HepG2 (cell line): ENCODE data around the gene NDOR1. TPM values are rescaled to one million over a fixed set of nuclear protein-coding genes. Genes with fewer than 3 reads are reported as not detected.

ENCODE experiments used
- AKNA ChIP-seq: sonication (generic); formaldehyde crosslinking; IDR thresholded peaks from 2 replicates; pipeline ENCODE4 v1.4.0; 2020; ENCODE audit warnings: missing genetic modification reagents, borderline replicate concordance
- BRD4 ChIP-seq: sonication (generic); formaldehyde crosslinking; IDR thresholded peaks from 2 replicates; pipeline ENCODE4 v1.4.0; 2020; ENCODE audit warnings: missing genetic modification reagents
- HDAC2 ChIP-seq: sonication (generic); formaldehyde crosslinking; IDR thresholded peaks from 2 replicates; pipeline ENCODE4 v1.4.0; 2020; ENCODE audit warnings: missing genetic modification reagents
- HNRNPK ChIP-seq: fragments of 200-400 bp; formaldehyde crosslinking; IDR thresholded peaks from 2 replicates; pipeline ENCODE4 v1.6.1; 2018; ENCODE audit warnings: low read length, low read depth, moderate library complexity, mild to moderate bottlenecking; ENCODE audit not compliant: poor library complexity, severe bottlenecking
- MEF2D ChIP-seq: sonication (generic); formaldehyde crosslinking; IDR thresholded peaks from 2 replicates; pipeline ENCODE4 v1.5.1; 2020; ENCODE audit warnings: mild to moderate bottlenecking, missing genetic modification reagents
- RXRB ChIP-seq: IDR thresholded peaks from 2 replicates; pipeline ENCODE4 v1.6.1; 2016; ENCODE audit warnings: borderline replicate concordance, missing genetic modification reagents, missing compliant biosample characterization
- SRSF4 ChIP-seq: fragments of 200-400 bp; formaldehyde crosslinking; IDR thresholded peaks from one replicate; pipeline ENCODE4 v1.6.1; 2018; ENCODE audit warnings: mild to moderate bottlenecking, low read depth, low read length, moderate library complexity; ENCODE audit not compliant: poor library complexity, severe bottlenecking
- XRCC5 ChIP-seq: fragments of 200-400 bp; formaldehyde crosslinking; optimal IDR thresholded peaks from 2 replicates; pipeline ENCODE3; 2017; ENCODE audit warnings: mild to moderate bottlenecking, low read length
- ZNF180 ChIP-seq: sonication (generic); formaldehyde crosslinking; IDR thresholded peaks from 2 replicates; pipeline ENCODE4 v1.4.0; 2020; ENCODE audit warnings: low read depth, missing genetic modification reagents, borderline replicate concordance
- polyA plus RNA-seq, 8 experiments: library from polyadenylated mRNA; depleted of rRNA in 3 of 8; stranded (reverse) in 7 of 8; unstranded in 1 of 8; fragments of >200 nt; fragmentation: Illumina TruSeq in 4 of 8; extraction: Trizol in 4 of 8; gene quantifications; 2 replicates each; pipeline versions ENCODE4 v1.2.1 to v1.2.3, GENCODE V29; 2011 to 2016; ENCODE audit warnings: low read depth in 4 of 8, missing spikeins in 1 of 8, mixed read lengths in 1 of 8; ENCODE audit not compliant: insufficient read depth in 1 of 8
- total RNA-seq, 5 experiments: library from RNA; depleted of rRNA; stranded (reverse); fragments of >200 nt; fragmentation: Illumina TruSeq; extraction: Trizol; gene quantifications; 2 replicates each; pipeline ENCODE4 v1.2.3, GENCODE V29; 2016; ENCODE audit warnings: low read depth in 1 of 5
- TF ChIP-seq, protein P1 (sequence below): IDR thresholded peaks from 2 replicates; pipeline ENCODE4 v1.6.1; 2016; ENCODE audit warnings: missing genetic modification reagents, missing compliant biosample characterization

Gene NDOR1
- total and polyA plus RNA-seq, 2 of the 13 experiments (the other 11 are each of a cell fraction or from before 2014, with no cell fraction given) = 3.6 to 8.7 TPM

- TF ChIP-seq BRD4 (CRISPR knock-in tag) (no peak), MEF2D (CRISPR knock-in tag) (no peak), XRCC5 (no peak), AKNA (CRISPR knock-in tag) (no peak), SRSF4 (no peak), HNRNPK (peak; percentile 13), HDAC2 (no peak), RXRB (CRISPR knock-in tag) (no peak), ZNF180 (no peak)
- TF ChIP-seq, protein P1, sequence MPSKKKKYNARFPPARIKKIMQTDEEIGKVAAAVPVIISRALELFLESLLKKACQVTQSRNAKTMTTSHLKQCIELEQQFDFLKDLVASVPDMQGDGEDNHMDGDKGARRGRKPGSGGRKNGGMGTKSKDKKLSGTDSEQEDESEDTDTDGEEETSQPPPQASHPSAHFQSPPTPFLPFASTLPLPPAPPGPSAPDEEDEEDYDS = no peak
These were observed 22.5 kb downstream of the NDOR1 start (continued) for GRCh38 chr9:137227853-137228505.
